ENCODE data around the gene PRKAG2. TPM values are rescaled to one million over a fixed set of nuclear protein-coding genes. Genes with fewer than 3 reads are reported as not detected.
"Not testable (repeated sequence)": the region's sequence is repeated elsewhere in the genome, so short reads cannot be mapped to it uniquely, and the experiment has no call there.

The PRKAG2 gene
- total RNA-seq, 1 donor from 2014 or later, result 130 TPM

GRCh38 chr7:151829707-151830106 lies 47.2 kb downstream of the PRKAG2 start:
- DNase-seq, result no peak
- no peaks in the 10 kb centered on the region for H3K9me3 ChIP-seq (replicated peaks)
- TF ChIP-seq CTCF (IDR thresholded peaks at IDR 0.05; ENCODE audit: borderline replicate concordance), result no peak

DNA sequence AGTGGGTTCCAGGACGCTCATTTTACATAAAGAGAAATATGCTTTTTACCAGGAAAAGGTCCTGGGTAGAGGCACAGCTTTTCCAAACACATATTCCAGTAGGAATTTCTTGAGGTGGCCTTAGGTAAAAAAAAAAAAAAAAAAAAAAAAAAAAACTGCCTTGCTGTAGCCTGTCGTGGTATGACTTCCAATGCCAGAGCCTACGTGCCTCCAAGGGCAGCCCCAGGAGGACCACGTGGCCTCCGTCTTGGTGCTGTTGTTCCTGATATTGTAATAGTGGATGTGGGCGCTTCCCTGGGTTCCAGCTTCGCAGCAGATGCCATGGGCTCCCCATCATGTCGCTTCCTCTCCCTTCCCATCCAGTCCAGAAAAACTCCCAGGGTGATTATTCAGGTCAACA lies 49.3 kb downstream of the PRKAG2 start:
- Histone ChIP-seq H3K27ac (replicated peaks) (no peak overlapping the region), H3K36me3 (no peaks in the 10 kb centered on the region), H3K9me3 (replicated peaks) (no peaks in the 10 kb centered on the region), H3K4me3 (no peak overlapping the region), H3K4me1 (peaks cover 29% of the 10 kb centered on the region), H3K27me3 (ENCODE audit: low read depth) (no peaks in the 10 kb centered on the region)
- DNase-seq, result no peak
- no peak for TF ChIP-seq CTCF (IDR thresholded peaks at IDR 0.05; ENCODE audit: borderline replicate concordance)
- intact Hi-C loops (cut with micrococcal nuclease), result no loop called here

More at GRCh38 chr7:151829707-151830106, 47.2 kb downstream of the PRKAG2 start:
- intact Hi-C loops (cut with micrococcal nuclease), result no loop called here
- no peak overlapping the region for H3K27ac ChIP-seq (replicated peaks)
- no peaks in the 10 kb centered on the region for H3K27me3 ChIP-seq (ENCODE audit: low read depth)
- H3K36me3 ChIP-seq, result no peaks in the 10 kb centered on the region
- H3K4me3 ChIP-seq, result no peak overlapping the region
- peaks cover 8% of the 10 kb centered on the region for H3K4me1 ChIP-seq

GRCh38 chr7:151826316-151826715 lies 50.6 kb downstream of the PRKAG2 start:
- DNase-seq; intact Hi-C loops (cut with micrococcal nuclease); H3K4me3 ChIP-seq; H3K27me3 ChIP-seq (ENCODE audit: low read depth); H3K27ac ChIP-seq (replicated peaks); H3K36me3 ChIP-seq; H3K9me3 ChIP-seq (replicated peaks): not testable (repeated sequence)
- H3K4me1 ChIP-seq, result peaks cover 34% of the 10 kb centered on the region

- no peak for TF ChIP-seq CTCF (IDR thresholded peaks at IDR 0.05; ENCODE audit: borderline replicate concordance)
- Histone ChIP-seq H3K27me3 (ENCODE audit: low read depth) (no peaks in the 10 kb centered on the region), H3K36me3 (no peaks in the 10 kb centered on the region), H3K9me3 (replicated peaks) (no peaks in the 10 kb centered on the region), H3K27ac (replicated peaks) (no peak overlapping the region), H3K4me3 (no peak overlapping the region), H3K4me1 (peaks cover 34% of the 10 kb centered on the region)
- no peak for DNase-seq
- intact Hi-C loops (cut with micrococcal nuclease), result no loop called here
Measured at GRCh38 chr7:151825721-151826120, 51.2 kb downstream of the PRKAG2 start.

- Histone ChIP-seq H3K4me1 (peaks cover 41% of the 10 kb centered on the region), H3K9me3 (replicated peaks) (no peaks in the 10 kb centered on the region), H3K4me3 (peak overlapping the region; percentile 28), H3K27me3 (ENCODE audit: low read depth) (no peaks in the 10 kb centered on the region), H3K27ac (replicated peaks) (no peak overlapping the region), H3K36me3 (no peaks in the 10 kb centered on the region)
- TF ChIP-seq CTCF (IDR thresholded peaks at IDR 0.05; ENCODE audit: borderline replicate concordance), result no peak
- DNase-seq, result no peak
- intact Hi-C loops (cut with micrococcal nuclease), result no loop called here
Measured at GRCh38 chr7:151824373-151824933, 52.5 kb downstream of the PRKAG2 start.

DNA sequence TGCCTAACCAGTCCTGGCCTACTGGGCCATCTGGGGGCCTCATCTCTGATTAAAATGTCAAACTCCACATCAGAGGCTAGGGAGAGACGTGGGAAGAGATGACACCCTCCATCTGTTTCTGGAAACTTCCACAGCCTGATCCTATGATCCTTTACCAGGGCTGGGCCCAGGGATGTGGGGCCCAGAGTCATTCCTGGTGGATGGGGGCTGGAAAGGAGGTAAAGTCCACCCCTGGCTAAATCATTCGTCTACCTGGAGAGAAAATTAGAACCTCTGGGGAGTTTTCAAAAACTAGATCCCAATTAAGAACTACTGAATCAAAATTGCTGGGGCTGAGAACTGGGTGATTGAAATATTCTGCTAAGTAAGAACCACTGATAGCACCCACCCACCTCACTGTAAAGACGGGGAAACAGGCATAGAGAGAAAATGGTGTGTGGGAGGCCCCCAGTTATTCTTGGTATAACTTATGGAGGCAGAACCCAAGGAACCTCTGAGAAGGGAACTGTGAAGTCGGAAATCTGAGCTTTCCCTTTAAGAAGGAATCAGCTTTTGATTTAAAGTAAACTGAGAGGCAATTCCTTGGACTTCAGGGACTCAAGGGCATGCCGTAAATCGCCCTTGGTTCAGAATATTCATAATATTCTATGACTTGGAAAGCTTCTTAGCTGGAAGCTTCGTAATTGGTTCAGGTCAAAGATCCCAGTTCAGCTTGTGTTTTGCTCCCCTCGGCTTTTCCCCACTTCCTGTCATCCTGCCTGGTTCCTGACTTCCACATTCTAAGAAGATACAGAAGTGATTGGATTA lies 53.1 kb downstream of the PRKAG2 start:
- no peak for DNase-seq
- intact Hi-C loops (cut with micrococcal nuclease), result no loop called here
- no peaks in the 10 kb centered on the region for H3K36me3 ChIP-seq
- peak overlapping the region; percentile 28 for H3K4me3 ChIP-seq
- H3K27me3 ChIP-seq (ENCODE audit: low read depth), result no peaks in the 10 kb centered on the region
- no peak overlapping the region for H3K27ac ChIP-seq (replicated peaks)
- no peaks in the 10 kb centered on the region for H3K9me3 ChIP-seq (replicated peaks)
- H3K4me1 ChIP-seq, result peaks cover 47% of the 10 kb centered on the region
- TF ChIP-seq CTCF (IDR thresholded peaks at IDR 0.05; ENCODE audit: borderline replicate concordance), result no peak
